SU-DHL-6 (cell line): ENCODE results near the gene WFDC1.
"Not testable (repeated sequence)": the region's sequence is repeated elsewhere in the genome, so short reads cannot be mapped to it uniquely, and the experiment has no call there.

Source experiments
- H2AFZ ChIP-seq: fragments of 200-600 bp; sonication (generic); 2 replicates; pipeline ENCODE4 v1.6.1; 2014; ENCODE audit warnings: low read depth, mild to moderate bottlenecking, moderate library complexity, mixed read lengths, antibody characterized with exemption, low read length; ENCODE audit not compliant: severe bottlenecking
- H3F3A ChIP-seq: fragments of 200-600 bp; shearing (Covaris generic); 2 replicates; pipeline ENCODE4 v1.6.0; 2016; ENCODE audit warnings: antibody characterized with exemption, mild to moderate bottlenecking; ENCODE audit not compliant: insufficient read depth
- H3K27ac ChIP-seq: fragments of 200-600 bp; sonication (generic); 2 replicates; pipeline ENCODE4 v1.5.1; 2016; ENCODE audit warnings: low read depth, mild to moderate bottlenecking, low read length, moderate library complexity, mixed read lengths
- H3K27me3 ChIP-seq: fragments of 200-600 bp; sonication (generic), shearing (Covaris generic); 2 replicates; pipeline ENCODE4 v1.6.0; 2014; ENCODE audit warnings: mild to moderate bottlenecking, low read length
- H3K36me3 ChIP-seq: fragments of 200-600 bp; sonication (generic); 2 replicates; pipeline ENCODE4 v1.6.1; 2014; ENCODE audit warnings: mild to moderate bottlenecking, low read length, mixed read lengths
- H3K4me2 ChIP-seq: fragments of 300-600, 200-600 bp; shearing (Covaris generic), sonication (generic); 2 replicates; pipeline ENCODE4 v1.6.0; 2014; ENCODE audit warnings: low read length, low read depth, mild to moderate bottlenecking; ENCODE audit not compliant: poor library complexity, severe bottlenecking
- H3K4me3 ChIP-seq: fragments of 200-600 bp; sonication (generic); 2 replicates; pipeline ENCODE4 v1.5.1; 2014; ENCODE audit warnings: antibody characterized with exemption, low read length, mild to moderate bottlenecking, mixed read lengths; ENCODE audit not compliant: insufficient read depth, poor library complexity, severe bottlenecking
- H3K79me2 ChIP-seq: fragments of 200-600 bp; sonication (generic); 2 replicates; pipeline ENCODE4 v1.6.1; 2014; ENCODE audit warnings: mild to moderate bottlenecking, low read length, moderate library complexity; ENCODE audit not compliant: insufficient read depth
- H3K9ac ChIP-seq: fragments of 200-600 bp; sonication (generic); 2 replicates; pipeline ENCODE4 v1.7.0; 2014; ENCODE audit warnings: mild to moderate bottlenecking, low read length
- H3K9me2 ChIP-seq: fragments of 200-600 bp; sonication (generic); replicated peaks from 2 replicates; pipeline ENCODE4 v1.6.1; 2014; ENCODE audit warnings: low read length; ENCODE audit not compliant: insufficient read depth
- H3K9me3 ChIP-seq: fragments of 200-600 bp; sonication (generic); 2 replicates; pipeline ENCODE4 v1.6.1; 2014; ENCODE audit warnings: low read length, mixed read lengths; ENCODE audit not compliant: insufficient read depth
- H4K20me1 ChIP-seq: fragments of 200-600 bp; sonication (generic); 2 replicates; pipeline ENCODE4 v1.6.1; 2014; ENCODE audit warnings: low read depth, mild to moderate bottlenecking, antibody characterized with exemption, low read length, moderate library complexity, mixed read lengths
- CTCF ChIP-seq: fragments of 200-600 bp; sonication (generic); IDR thresholded peaks from one replicate; pipeline ENCODE4 v1.5.1; 2017; ENCODE audit warnings: antibody characterized with exemption, mild to moderate bottlenecking, low read length, moderate library complexity; ENCODE audit not compliant: insufficient read depth, poor library complexity, severe bottlenecking
- EZH2phosphoT487 ChIP-seq: fragments of 200-600 bp; sonication (generic), shearing (Covaris generic); conservative IDR thresholded peaks from 2 replicates; pipeline ENCODE4 v1.6.1; 2018; ENCODE audit warnings: mild to moderate bottlenecking, antibody characterized with exemption, low read length, moderate library complexity, mixed read lengths

The WFDC1 gene

DNA sequence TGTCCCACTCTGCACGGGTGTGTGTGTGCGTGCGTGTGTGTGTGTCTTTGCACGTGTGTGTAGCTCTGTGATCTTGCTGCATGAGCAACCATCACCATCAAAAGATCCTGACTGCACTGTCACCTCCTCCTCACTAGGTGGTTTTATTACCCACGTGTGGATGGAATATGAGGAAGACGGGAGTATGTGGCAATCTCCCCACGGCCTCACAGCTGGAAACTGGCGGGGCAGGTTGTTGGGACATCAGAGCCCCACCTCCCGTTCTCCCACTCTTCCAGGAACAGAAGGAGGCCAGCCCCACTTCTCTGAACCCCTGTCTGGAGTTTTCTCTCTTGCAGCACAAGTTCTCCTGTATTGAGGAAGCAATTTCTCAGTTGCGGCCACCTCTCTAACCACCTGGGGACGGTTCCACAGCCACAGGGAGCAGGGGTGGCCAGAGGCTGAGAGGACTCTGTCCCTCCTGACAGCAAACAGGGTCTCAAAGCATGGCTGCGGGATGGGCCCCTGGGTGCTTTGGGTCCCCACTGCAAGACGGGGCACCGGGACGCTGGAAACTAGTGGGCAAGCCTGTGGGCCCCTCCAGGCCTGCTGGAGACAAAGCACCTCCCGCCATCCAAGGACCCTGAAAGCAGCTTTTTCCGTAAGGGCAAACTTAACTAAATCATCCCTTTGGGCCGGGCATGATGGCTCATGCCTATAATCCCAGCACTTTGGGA is 45.8 kb downstream of the WFDC1 start:
- Histone ChIP-seq H3K27ac (no peak overlapping the region), H3F3A (no peaks in the 10 kb centered on the region), H3K36me3 (no peaks in the 10 kb centered on the region), H3K27me3 (no peaks in the 10 kb centered on the region), H3K9me2 (no peaks in the 10 kb centered on the region), H3K9ac (no peak overlapping the region), H3K4me2 (no peak overlapping the region), H3K9me3 (no peaks in the 10 kb centered on the region), H2AFZ (no peak overlapping the region), H3K79me2 (no peaks in the 10 kb centered on the region), H3K4me3 (no peak overlapping the region), H4K20me1 (no peaks in the 10 kb centered on the region)
- TF ChIP-seq EZH2phosphoT487: no peak
- no peak for TF ChIP-seq CTCF

DNA sequence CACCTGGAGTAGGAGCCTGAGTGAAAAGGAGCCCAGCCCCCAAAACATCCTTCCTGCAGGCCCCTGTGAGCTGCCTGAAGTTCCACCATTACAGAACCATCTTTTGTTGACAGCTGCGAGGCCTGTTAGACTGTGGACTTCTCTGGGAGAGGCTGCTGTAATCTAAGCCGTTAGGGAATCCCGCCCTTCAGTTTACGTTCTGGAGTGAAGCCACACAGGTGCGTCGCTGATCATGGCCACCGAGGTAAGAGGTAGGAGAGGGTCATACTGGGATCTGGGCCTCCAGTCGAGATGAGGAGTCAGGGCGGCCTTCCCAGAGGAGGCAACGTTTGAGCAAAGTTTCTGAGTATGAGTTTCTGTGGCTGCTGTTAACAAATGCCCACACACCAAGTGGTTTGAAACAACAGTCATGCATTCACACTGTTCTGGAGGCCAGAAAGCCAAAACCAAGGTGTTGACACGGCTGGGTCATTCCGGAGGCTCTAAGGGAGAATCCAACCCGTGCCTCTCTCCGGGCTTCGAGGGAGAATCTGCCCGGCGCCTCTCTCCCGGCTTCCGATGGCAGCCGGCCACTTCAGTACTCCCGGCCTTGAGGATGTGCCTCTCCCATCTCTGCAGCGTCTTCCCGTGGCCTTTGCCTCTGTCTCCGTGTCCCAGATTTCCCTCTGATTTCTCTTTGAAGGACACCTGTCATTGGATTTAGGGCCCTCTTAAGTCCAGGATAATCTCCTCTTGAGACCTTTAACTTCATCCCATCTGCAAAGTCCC is 47.0 kb downstream of the WFDC1 start:
- H3F3A ChIP-seq: no peaks in the 10 kb centered on the region
- H3K9me3 ChIP-seq: no peaks in the 10 kb centered on the region
- H3K9me2 ChIP-seq: no peaks in the 10 kb centered on the region
- no peaks in the 10 kb centered on the region for H3K27me3 ChIP-seq
- no peaks in the 10 kb centered on the region for H4K20me1 ChIP-seq
- no peak overlapping the region for H2AFZ ChIP-seq
- TF ChIP-seq CTCF (no peak), EZH2phosphoT487 (no peak)
- H3K36me3 ChIP-seq: no peaks in the 10 kb centered on the region
- no peak overlapping the region for H3K4me2 ChIP-seq
- H3K9ac ChIP-seq: no peak overlapping the region
- H3K27ac ChIP-seq: no peak overlapping the region
- H3K4me3 ChIP-seq: no peak overlapping the region
- no peaks in the 10 kb centered on the region for H3K79me2 ChIP-seq

GRCh38 chr16:84343800-84344199 is 49.1 kb downstream of the WFDC1 start:
- not testable (repeated sequence) for H4K20me1 ChIP-seq, H3K27ac ChIP-seq, H3K4me3 ChIP-seq, H3K4me2 ChIP-seq, H3K9me2 ChIP-seq, H3K27me3 ChIP-seq, H3K36me3 ChIP-seq, H3F3A ChIP-seq, H3K9me3 ChIP-seq, H3K9ac ChIP-seq, H2AFZ ChIP-seq, H3K79me2 ChIP-seq

GRCh38 chr16:84344781-84345180 is 50.1 kb downstream of the WFDC1 start:
- H3F3A ChIP-seq: no peaks in the 10 kb centered on the region
- no peak overlapping the region for H3K27ac ChIP-seq
- H3K36me3 ChIP-seq: no peaks in the 10 kb centered on the region
- no peaks in the 10 kb centered on the region for H4K20me1 ChIP-seq
- no peak overlapping the region for H3K4me2 ChIP-seq
- H3K9ac ChIP-seq: no peak overlapping the region
- no peak overlapping the region for H2AFZ ChIP-seq
- TF ChIP-seq CTCF: no peak
- TF ChIP-seq EZH2phosphoT487: no peak
- no peaks in the 10 kb centered on the region for H3K9me3 ChIP-seq
- no peaks in the 10 kb centered on the region for H3K9me2 ChIP-seq
- no peaks in the 10 kb centered on the region for H3K27me3 ChIP-seq
- no peaks in the 10 kb centered on the region for H3K79me2 ChIP-seq
- no peak overlapping the region for H3K4me3 ChIP-seq
